ENCODE measurements around the gene IRAK1. TPM values are rescaled to one million over a fixed set of nuclear protein-coding genes. Genes with fewer than 3 reads are reported as not detected.

The IRAK1 gene
- total RNA-seq, 1 donor from 2014 or later, result 74.2 TPM

DNA sequence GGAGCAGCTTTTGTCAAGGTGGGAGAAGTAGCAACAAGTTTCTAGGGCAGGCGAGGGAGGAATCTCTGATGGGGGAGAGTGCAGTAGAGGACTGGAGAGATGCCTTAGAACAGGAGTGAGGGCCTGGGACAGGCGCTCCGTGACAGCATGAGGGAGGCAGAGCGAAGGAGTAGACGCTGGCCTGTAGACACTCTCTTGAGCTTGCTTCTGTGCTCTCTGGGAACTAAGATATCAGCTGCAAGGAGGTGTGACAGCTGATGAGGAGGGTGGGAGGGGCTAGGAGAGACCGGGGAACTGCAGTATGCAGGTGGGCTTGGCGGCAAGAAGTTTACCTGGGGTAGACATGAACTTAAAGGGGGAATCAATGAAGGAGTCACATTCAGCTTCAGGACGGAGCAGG is 42.1 kb upstream of the IRAK1 start:
- Mint-ChIP-seq H3K36me3 (ENCODE audit: unreplicated experiment) (no peaks in the 10 kb centered on the region), H3K27ac (ENCODE audit: unreplicated experiment) (no peak overlapping the region)

DNA sequence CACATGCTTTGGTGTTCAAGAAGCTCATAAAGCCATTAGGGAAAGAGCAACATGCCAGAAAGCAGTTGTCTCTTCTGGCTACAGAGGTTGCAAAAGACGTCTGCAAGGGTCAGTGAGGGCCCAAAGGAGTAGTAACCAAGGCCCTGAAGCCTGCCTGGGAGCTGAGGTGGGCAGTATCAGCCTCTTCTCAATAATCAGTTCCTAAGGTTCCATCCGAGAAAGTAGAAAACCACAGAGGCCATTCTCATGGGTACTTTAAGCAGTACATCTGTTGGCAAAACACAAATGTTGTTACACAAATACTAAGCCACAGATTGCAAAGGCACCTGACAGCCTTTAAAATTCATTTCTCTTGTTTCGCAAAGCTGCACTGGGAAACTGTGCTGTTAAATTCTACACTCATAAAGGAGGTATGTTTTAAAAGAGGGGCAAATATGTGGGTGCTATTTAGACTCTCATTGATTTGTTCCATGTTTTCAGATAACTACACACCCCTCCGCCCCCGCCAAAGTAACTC is 40.1 kb upstream of the IRAK1 start:
- Mint-ChIP-seq H3K4me3 (ENCODE audit: unreplicated experiment) (no peak overlapping the region), H3K4me1 (ENCODE audit: unreplicated experiment) (peaks cover 40% of the 10 kb centered on the region), H3K36me3 (ENCODE audit: unreplicated experiment) (no peaks in the 10 kb centered on the region), H3K9me3 (ENCODE audit: unreplicated experiment) (no peaks in the 10 kb centered on the region), H3K27ac (ENCODE audit: unreplicated experiment) (peak overlapping the region; percentile 45), H3K27me3 (ENCODE audit: unreplicated experiment) (no peaks in the 10 kb centered on the region)
- DNase-seq (ENCODE audit: extremely low spot score, unreplicated experiment), result no peak
- TF ChIP-seq, protein P1, sequence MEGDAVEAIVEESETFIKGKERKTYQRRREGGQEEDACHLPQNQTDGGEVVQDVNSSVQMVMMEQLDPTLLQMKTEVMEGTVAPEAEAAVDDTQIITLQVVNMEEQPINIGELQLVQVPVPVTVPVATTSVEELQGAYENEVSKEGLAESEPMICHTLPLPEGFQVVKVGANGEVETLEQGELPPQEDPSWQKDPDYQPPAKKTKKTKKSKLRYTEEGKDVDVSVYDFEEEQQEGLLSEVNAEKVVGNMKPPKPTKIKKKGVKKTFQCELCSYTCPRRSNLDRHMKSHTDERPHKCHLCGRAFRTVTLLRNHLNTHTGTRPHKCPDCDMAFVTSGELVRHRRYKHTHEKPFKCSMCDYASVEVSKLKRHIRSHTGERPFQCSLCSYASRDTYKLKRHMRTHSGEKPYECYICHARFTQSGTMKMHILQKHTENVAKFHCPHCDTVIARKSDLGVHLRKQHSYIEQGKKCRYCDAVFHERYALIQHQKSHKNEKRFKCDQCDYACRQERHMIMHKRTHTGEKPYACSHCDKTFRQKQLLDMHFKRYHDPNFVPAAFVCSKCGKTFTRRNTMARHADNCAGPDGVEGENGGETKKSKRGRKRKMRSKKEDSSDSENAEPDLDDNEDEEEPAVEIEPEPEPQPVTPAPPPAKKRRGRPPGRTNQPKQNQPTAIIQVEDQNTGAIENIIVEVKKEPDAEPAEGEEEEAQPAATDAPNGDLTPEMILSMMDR (IDR thresholded peaks at IDR 0.05), result no peak

More for the DNA sequence above, 42.1 kb upstream of the IRAK1 start:
- Mint-ChIP-seq H3K4me3 (ENCODE audit: unreplicated experiment) (no peak overlapping the region), H3K9me3 (ENCODE audit: unreplicated experiment) (no peaks in the 10 kb centered on the region), H3K27me3 (ENCODE audit: unreplicated experiment) (no peaks in the 10 kb centered on the region), H3K4me1 (ENCODE audit: unreplicated experiment) (peaks cover 40% of the 10 kb centered on the region)
- no peak for DNase-seq (ENCODE audit: extremely low spot score, unreplicated experiment)
- TF ChIP-seq, protein P1 (IDR thresholded peaks at IDR 0.05), result no peak

DNA sequence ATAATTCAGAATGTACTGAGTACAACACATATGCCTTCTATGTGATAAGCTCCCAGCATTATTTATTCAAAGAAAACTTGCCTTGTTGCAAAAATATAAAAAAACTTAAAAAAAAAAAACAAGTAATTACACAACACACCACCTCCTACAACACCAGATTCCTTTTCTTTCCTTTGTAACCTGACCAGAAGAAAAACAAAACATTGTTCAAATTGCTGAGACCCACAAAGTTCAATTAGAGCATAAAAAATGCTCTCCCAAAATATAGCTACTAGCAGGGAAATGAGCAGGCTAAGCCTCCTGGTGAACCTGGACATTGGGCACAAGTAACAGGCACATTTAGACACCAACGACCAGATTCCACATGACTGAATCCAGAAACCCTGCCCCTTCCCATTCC is 39.5 kb upstream of the IRAK1 start:
- Mint-ChIP-seq H3K4me3 (ENCODE audit: unreplicated experiment) (no peak overlapping the region), H3K27ac (ENCODE audit: unreplicated experiment) (peak overlapping the region; percentile 45), H3K36me3 (ENCODE audit: unreplicated experiment) (no peaks in the 10 kb centered on the region), H3K9me3 (ENCODE audit: unreplicated experiment) (no peaks in the 10 kb centered on the region), H3K4me1 (ENCODE audit: unreplicated experiment) (peaks cover 37% of the 10 kb centered on the region), H3K27me3 (ENCODE audit: unreplicated experiment) (no peaks in the 10 kb centered on the region)
- no peak for DNase-seq (ENCODE audit: extremely low spot score, unreplicated experiment)
- TF ChIP-seq, protein P1 (IDR thresholded peaks at IDR 0.05), result no peak

DNA sequence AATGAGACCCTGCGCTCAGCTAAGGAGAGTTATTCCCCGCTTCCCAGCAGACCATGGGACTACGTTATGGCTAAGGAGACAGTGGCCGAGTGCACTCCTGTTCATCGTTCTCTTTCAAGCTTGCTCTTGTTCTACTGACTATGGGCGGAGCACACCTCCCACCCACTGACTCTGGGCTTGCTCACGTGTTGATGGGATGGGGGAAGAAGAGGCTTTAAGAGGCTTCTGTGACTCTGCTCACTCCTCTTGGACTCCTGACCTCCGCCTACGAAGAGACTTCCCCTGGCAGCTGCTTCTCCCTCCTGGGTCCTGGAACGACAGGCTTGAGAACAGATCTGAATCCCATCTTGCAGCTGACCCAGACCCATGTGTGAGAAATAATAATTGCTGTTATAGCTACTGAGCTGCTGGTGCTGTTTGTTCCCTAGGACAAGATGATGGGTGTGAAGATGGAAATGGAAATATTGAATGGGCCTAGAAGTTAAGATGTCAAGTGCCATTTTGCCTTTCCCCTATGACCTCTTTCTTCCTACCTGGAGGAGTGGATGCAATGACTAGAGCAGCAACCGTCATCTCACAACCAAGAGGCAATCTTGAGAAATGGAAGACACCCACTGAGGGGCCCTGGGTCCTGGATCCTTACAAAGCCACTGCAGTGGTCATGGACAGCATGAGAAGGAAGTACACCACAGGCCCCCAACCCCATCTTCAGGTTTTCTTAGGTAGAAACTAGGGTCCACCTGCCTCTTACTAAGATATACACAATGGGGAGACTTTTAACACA is 38.7 kb upstream of the IRAK1 start:
- H3K9me3 Mint-ChIP-seq (ENCODE audit: unreplicated experiment), result no peaks in the 10 kb centered on the region
- no peak overlapping the region for H3K4me3 Mint-ChIP-seq (ENCODE audit: unreplicated experiment)
- peaks cover 37% of the 10 kb centered on the region for H3K4me1 Mint-ChIP-seq (ENCODE audit: unreplicated experiment)
- TF ChIP-seq, protein P1 (IDR thresholded peaks at IDR 0.05), result no peak
- no peaks in the 10 kb centered on the region for H3K27me3 Mint-ChIP-seq (ENCODE audit: unreplicated experiment)
- DNase-seq (ENCODE audit: extremely low spot score, unreplicated experiment), result no peak
- no peak overlapping the region for H3K27ac Mint-ChIP-seq (ENCODE audit: unreplicated experiment)
- H3K36me3 Mint-ChIP-seq (ENCODE audit: unreplicated experiment), result no peaks in the 10 kb centered on the region

DNA sequence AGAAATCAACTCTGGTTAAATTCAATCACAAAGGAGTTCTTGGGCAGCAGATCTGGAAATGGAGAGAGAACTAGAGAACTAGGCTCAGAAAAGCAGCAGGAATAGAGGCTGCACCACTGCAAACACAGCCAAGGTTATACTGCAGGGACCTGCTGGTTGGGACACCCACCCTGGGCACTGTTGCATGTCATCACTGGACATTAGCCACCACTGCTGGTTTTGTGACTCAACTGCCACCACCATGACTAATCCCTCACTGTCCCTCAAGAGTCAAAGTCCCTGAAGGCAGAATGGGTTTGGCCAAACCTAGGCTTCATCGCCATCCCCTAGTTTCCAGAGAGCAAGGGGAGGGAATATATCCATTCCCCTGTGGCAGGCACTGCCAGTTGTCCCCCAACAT is 38.1 kb upstream of the IRAK1 start:
- Mint-ChIP-seq H3K9me3 (ENCODE audit: unreplicated experiment) (no peaks in the 10 kb centered on the region), H3K4me1 (ENCODE audit: unreplicated experiment) (peaks cover 35% of the 10 kb centered on the region), H3K27ac (ENCODE audit: unreplicated experiment) (no peak overlapping the region)

More for the DNA sequence above, 38.1 kb upstream of the IRAK1 start:
- Mint-ChIP-seq H3K27me3 (ENCODE audit: unreplicated experiment) (no peaks in the 10 kb centered on the region), H3K36me3 (ENCODE audit: unreplicated experiment) (no peaks in the 10 kb centered on the region), H3K4me3 (ENCODE audit: unreplicated experiment) (no peak overlapping the region)
- no peak for DNase-seq (ENCODE audit: extremely low spot score, unreplicated experiment)
- TF ChIP-seq, protein P1 (IDR thresholded peaks at IDR 0.05), result no peak
